A549 treated with CORT108297 at 1 μM for 4 hours (cell line): ENCODE measurements around the gene NLE1. TPM values are rescaled to one million over a fixed set of nuclear protein-coding genes. Genes with fewer than 3 reads are reported as not detected.

Source experiments
- total RNA-seq: library from RNA; stranded (reverse); fragments of 200-300 nt; extraction: Qiagen RNA extraction; gene quantifications from 5 replicates; pipeline ENCODE4 v1.2.3, GENCODE V29; 2022

NLE1 gene
- total RNA-seq: 30.6 to 40.9 TPM (median 38.3 TPM) in 5 replicates

GRCh38 chr17:35141681-35142466, at the start of gene NLE1:
TSS of gene NLE1 (minus strand) at chr17:35142303. CDS start at chr17:35142275, 28 bp downstream.

DNA sequence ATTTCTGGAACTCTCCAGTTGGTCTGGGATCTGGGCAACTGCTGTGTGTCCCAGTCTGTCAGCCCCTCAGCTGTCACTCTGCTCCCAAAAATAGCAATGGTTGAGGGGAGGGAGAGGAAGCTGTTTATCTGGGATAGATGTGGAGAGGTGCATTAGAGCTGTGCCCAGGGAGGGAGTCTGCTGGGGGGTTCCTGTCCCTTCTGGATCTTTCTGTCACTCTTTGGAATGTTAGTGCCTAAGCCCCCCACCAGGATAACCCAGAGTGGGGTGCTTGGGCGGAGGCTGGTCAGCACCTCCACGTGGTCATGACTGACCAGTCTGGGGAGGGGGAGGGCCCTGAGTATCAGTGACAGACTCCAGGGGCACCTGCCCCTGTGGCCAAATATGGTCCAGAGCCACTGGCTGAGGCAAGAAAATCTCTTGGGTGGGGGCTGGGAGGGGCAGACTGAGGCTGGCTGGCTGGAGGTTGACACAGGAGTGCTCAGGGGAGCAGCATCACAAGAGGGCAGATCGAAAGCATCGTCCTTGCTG, 5.3 kb upstream of the NLE1 start, which contains the start of gene UNC45B:
Gene UNC45B (plus strand): TSS at position 443 of the 531 bp plus-strand sequence. CDS start 447 bp downstream, outside the sequence.

DNA sequence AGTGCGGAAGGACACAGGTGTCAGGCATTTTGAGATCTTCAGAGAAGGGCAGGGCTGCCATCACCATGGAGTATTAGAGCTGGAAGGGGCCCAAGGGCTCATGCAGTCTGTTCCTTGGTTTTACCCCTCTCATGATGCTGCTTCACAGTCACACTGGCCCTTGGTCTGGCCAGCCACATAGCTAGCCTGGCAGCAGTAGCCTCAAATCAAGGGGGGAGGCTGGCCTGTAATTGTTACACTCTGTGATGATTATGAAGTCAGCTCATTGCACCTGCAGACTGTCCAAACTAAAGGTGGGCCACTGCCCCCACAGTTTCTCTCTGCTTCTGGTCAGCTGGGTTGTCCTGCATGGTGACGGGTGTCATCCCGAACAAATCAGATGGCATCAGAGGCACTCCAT, 20.8 kb downstream of the NLE1 start, which contains the start of gene FNDC8:
Gene FNDC8 (plus strand): TSS at position 301 of the 400 bp plus-strand sequence. CDS start 79 bp downstream, at position 380.

GRCh38 chr17:35119370-35120165, 22.5 kb downstream of the NLE1 start, which contains the start of gene RAD51D:
TSS of gene RAD51D (minus strand) at chr17:35119860. CDS start at chr17:35119613, 247 bp downstream.

Other genes starting within 250 kb of the NLE1 start
- gene CCT6B, start 180.8 kb downstream of the NLE1 start, total RNA-seq: 0.77 to 1.5 TPM (median 1.3 TPM) in 5 replicates
- 12.7 to 16.7 TPM (median 14.5 TPM) in 5 replicates for gene ZNF830, start 180.8 kb downstream of the NLE1 start, total RNA-seq
- gene LIG3, start 161.8 kb downstream of the NLE1 start, total RNA-seq: 17.5 to 21.6 TPM (median 17.9 TPM) in 5 replicates
- 43.4 to 55.8 TPM (median 50.1 TPM) in 5 replicates for gene RFFL, start 78.6 kb downstream of the NLE1 start, total RNA-seq
- gene RAD51D, start 22.4 kb downstream of the NLE1 start, total RNA-seq: 24.5 to 31.0 TPM (median 27.6 TPM) in 5 replicates
- not detected in 5 replicates for gene FNDC8, start 20.7 kb downstream of the NLE1 start, total RNA-seq
- not detected in 5 replicates for gene UNC45B, start 5.5 kb upstream of the NLE1 start, total RNA-seq
- not detected in 5 replicates for gene SLC35G3, start 52.1 kb upstream of the NLE1 start, total RNA-seq
- 2.1 to 3.2 TPM (median 2.7 TPM) in 5 replicates for gene SLFN5, start 100.8 kb upstream of the NLE1 start, total RNA-seq
- 4.7 to 6.7 TPM (median 6.2 TPM) in 5 replicates for gene SLFN11, start 231.3 kb upstream of the NLE1 start, total RNA-seq